ENCODE data around the gene C20orf96.
"Not testable (repeated sequence)": the region's sequence is repeated elsewhere in the genome, so short reads cannot be mapped to it uniquely, and the experiment has no call there.

C20orf96 gene

GRCh38 chr20:258963-259362 lies 31.6 kb downstream of the C20orf96 start:
- intact Hi-C loops (cut with DNase I): no loop called here
- peak in 3 of 42 donors; percentile 31 to 53 (median 31) for DNase-seq

DNA sequence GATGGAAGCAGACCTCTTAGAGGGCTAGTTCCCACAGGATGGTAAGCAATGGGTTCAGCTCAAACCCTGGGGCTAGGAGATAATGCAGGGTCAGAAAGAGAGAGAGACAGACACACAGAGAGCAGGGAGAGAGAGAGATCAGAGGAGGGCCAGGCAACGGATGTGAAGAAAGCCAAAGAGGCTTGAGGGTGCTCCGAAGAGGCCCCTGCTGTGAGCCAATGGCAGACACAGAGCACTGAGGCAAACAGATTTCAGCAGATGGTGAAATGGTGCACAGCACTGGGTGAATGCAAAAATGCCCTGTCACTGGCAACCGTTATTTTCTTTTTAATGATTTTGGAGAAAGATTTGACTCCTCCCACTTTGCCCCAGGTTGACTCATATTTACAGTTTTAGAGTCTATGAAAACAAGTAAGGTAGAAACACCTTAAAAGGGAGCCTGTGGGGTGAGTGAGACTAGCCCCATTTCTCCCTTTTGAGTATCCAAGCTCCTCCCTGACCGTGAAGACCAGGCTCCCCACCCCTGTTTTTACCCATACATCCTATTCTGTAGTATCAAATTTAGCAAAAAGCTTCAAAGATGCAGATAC lies 32.2 kb downstream of the C20orf96 start:
- intact Hi-C loops (cut with DNase I): no loop called here
- DNase-seq: no peak

DNA sequence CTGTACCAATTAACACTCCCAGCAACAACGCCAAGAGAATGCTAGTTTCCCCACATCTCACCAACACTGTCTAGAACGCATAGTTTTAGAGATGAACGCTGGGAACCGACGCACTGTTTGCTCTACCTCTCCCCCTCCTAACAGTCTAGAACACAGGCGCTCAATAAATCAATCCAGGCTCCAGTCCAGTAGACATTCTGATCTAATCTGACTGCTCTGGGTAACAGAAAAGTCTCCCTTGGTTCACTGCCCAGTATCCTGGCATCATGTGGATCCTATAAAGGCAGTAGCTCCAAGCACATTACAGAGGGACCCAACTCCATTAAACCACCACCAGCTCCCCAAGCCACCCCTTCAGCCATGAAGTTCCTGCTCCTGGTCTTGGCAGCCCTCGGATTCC lies 33.1 kb downstream of the C20orf96 start, which contains the start of gene DEFB132:
TSS of gene DEFB132 (plus strand) at position 306 of the 400 bp plus-strand sequence. CDS start at position 361, 55 bp downstream.
- intact Hi-C loops (cut with DNase I): no loop called here
- no peak for DNase-seq

DNA sequence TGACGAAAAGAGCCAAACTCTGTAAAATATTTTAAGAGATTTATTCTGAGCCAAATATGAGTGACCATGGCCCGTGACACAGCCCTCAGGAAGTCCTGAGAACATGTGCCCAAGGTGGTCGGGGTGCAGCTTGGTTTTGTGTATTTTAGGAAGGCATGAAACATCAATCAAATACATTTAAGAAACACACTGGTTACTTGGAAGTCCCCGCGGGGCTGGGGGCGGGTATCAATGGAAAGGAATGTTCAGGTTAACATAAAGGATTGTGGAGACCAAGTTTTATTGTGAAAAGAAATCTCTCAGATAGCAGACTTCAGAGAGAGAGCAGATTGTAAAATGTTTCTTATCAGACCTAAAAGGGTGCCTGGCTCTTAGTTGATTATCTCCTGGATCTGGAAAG lies 37.1 kb downstream of the C20orf96 start:
- DNase-seq; intact Hi-C loops (cut with DNase I): not testable (repeated sequence)

GRCh38 chr20:252801-253200 lies 37.7 kb downstream of the C20orf96 start:
- intact Hi-C loops (cut with DNase I): no loop called here
- no peak for DNase-seq

- no peak for DNase-seq
These were observed 39.2 kb downstream of the C20orf96 start for GRCh38 chr20:251354-251753.

GRCh38 chr20:242905-243304 lies 47.6 kb downstream of the C20orf96 start:
- DNase-seq: no peak
- intact Hi-C loops (cut with DNase I): no loop called here

More at GRCh38 chr20:251354-251753, 39.2 kb downstream of the C20orf96 start:
- intact Hi-C loops (cut with DNase I): no loop called here

- no peak for DNase-seq
- intact Hi-C loops (cut with DNase I): no loop called here
These were observed 52.6 kb downstream of the C20orf96 start for GRCh38 chr20:237929-238328.

DNA sequence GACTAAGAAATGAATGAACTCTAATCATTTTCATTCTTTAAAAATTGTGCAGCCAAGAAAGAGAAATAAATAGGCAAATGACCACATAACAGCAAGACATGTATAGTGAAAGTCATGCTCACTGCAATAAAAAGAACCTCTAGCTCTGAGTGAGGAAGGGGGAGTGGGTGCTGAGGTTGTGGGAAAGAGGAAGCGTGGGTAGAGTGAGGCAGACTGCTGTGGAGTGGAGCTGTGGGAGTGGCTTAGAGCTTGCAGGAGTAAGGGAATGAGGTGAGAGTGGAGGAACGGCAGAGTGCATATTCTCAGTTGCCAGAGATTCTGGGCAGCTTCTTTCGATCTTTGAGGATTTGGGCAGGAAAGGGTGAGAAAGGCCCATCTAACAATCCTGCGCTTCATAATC lies 53.1 kb downstream of the C20orf96 start:
- peak in 40 of 42 donors; percentile 10 to 85 (median 53) for DNase-seq

GRCh38 chr20:235891-236290 lies 54.7 kb downstream of the C20orf96 start:
- intact Hi-C loops (cut with DNase I): no loop called here
- peak in 7 of 42 donors; percentile 4 to 27 (median 10) for DNase-seq

More for the DNA sequence above, 53.1 kb downstream of the C20orf96 start:
- intact Hi-C loops (cut with DNase I): no loop called here

- intact Hi-C loops (cut with DNase I): no loop called here
- DNase-seq: peak in 1 of 42 donors; percentile 3
These were observed 63.0 kb downstream of the C20orf96 start for GRCh38 chr20:227439-228105.

- intact Hi-C loops (cut with DNase I): no loop called here
- DNase-seq: no peak
These were observed 63.6 kb downstream of the C20orf96 start, which contains the start of gene DEFB129 for GRCh38 chr20:226958-227357. Gene DEFB129, plus strand, starts transcription at chr20:227258. Its CDS starts 31 bp downstream, at chr20:227289.

- intact Hi-C loops (cut with DNase I); DNase-seq: not testable (repeated sequence)
These were observed 64.7 kb downstream of the C20orf96 start for GRCh38 chr20:225879-226278.

DNA sequence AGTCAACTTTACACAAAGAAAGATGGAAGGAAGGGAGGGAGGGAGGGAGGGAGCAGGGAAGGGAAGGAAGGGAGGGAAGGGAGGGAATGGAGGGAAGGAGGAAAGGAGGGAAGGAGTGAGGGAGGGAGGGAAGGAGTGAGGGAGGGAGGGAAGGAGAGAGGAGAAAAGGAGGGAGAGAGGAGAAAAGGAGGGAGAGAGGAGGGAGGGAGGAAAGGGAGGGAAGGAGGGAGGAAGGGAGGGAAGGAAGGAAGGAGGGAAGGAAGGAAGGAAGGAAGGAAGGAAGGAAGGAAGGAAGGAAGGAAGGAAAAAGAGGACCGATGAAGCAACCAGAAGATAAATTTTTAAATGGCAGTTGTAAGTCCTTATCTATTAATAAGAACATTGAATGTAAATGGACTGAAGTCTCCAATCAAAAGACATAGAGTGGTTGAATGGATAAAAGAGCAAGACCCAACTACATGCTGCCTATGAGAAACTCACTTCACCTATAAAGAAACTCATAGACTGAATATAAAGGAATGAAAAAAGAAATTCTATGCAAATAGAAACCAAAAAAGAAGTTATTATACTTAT lies 69.2 kb downstream of the C20orf96 start:
- no peak for DNase-seq
- intact Hi-C loops (cut with DNase I): no loop called here
